Stimulated activated CD8-positive, alpha-beta memory T cell treated with anti-CD3 and anti-CD28 coated beads, Interleukin-12 subunit alpha, Interleukin-12 subunit beta, amount 100 ng/mL, for 4 hours (primary cell): ENCODE measurements around the gene SSC4D.

Source experiments
- DNase-seq: peaks from one replicate; pipeline ENCODE4 v3.0.0-alpha.2; 2020; ENCODE audit warnings: low read depth

SSC4D gene

GRCh38 chr7:76354516-76354915 lies 55.0 kb downstream of the SSC4D start:
- no peak for DNase-seq

- DNase-seq, result no peak
Observed at GRCh38 chr7:76353744-76354143, 55.8 kb downstream of the SSC4D start.

- no peak for DNase-seq
Observed at GRCh38 chr7:76352193-76352592, 57.3 kb downstream of the SSC4D start.

GRCh38 chr7:76351372-76351771 lies 58.1 kb downstream of the SSC4D start:
- DNase-seq, result no peak

GRCh38 chr7:76349313-76349885 lies 60.1 kb downstream of the SSC4D start:
- DNase-seq, result no peak

GRCh38 chr7:76347710-76348109 lies 61.8 kb downstream of the SSC4D start:
- no peak for DNase-seq

GRCh38 chr7:76346778-76347177 lies 62.7 kb downstream of the SSC4D start:
- DNase-seq, result no peak

GRCh38 chr7:76346097-76346496 lies 63.4 kb downstream of the SSC4D start:
- DNase-seq, result no peak

- DNase-seq, result no peak
Observed at GRCh38 chr7:76343931-76344321, 65.6 kb downstream of the SSC4D start.

GRCh38 chr7:76343294-76343930 lies 66.1 kb downstream of the SSC4D start:
- DNase-seq, result no peak

- no peak for DNase-seq
Observed at GRCh38 chr7:76342222-76342621, 67.3 kb downstream of the SSC4D start.

- no peak for DNase-seq
Observed at GRCh38 chr7:76340617-76341131, 68.8 kb downstream of the SSC4D start.
